GM19395 (cell line): ENCODE measurements around the gene TEX51.

Source experiments
- ATAC-seq: cut with Tn5 transposase; IDR thresholded peaks from one replicate; pipeline ENCODE4 v1.9.1; 2021; ENCODE audit warnings: mild to moderate bottlenecking, moderate library complexity; ENCODE audit not compliant: unreplicated experiment

The TEX51 gene

GRCh38 chr2:126946318-126947102 is 47.8 kb downstream of the TEX51 start:
- no peak for ATAC-seq

GRCh38 chr2:126947103-126947429 is 48.4 kb downstream of the TEX51 start:
- no peak for ATAC-seq

- no peak for ATAC-seq
Measured at GRCh38 chr2:126949775-126950174, 51.1 kb downstream of the TEX51 start.

- ATAC-seq = no peak
Measured at GRCh38 chr2:126950504-126950903, 51.8 kb downstream of the TEX51 start.
